ENCODE results near the gene ZNF319. TPM values are rescaled to one million over a fixed set of nuclear protein-coding genes. Genes with fewer than 3 reads are reported as not detected.
A peak's percentile ranks its signal among the peaks of the same experiment; 100 is the strongest.

The ZNF319 gene
- total and polyA plus RNA-seq, 2 of the 8 experiments (the other 6 are each of a cell fraction or from before 2014, with no cell fraction given): 3.3 to 5.5 TPM

- H3K9ac ChIP-seq (replicated peaks in 1 of 4; ENCODE audit: extremely low read depth in 1 of 4, low read depth in 3 of 4, low read length in 3 of 4): no peak overlapping the region
- no peaks in the 10 kb centered on the region for H3K79me1 ChIP-seq (ENCODE audit: low read depth, low read length)
- ChIA-PET CTCF (ENCODE audit: partially characterized antibody) (interaction anchor here (0.6 to 3.2 kb wide), 6 partner anchors 8 to 188 kb away, joined by 3 to 15 read pairs (median 5); a partner anchor contains a TSS), POLR2A (ENCODE audit: partially characterized antibody) (interaction anchor here (3.1 kb wide), 1 partner anchor 8 kb away, joined by 10 read pairs; the partner anchor contains the start of gene CNGB1)
- H3K36me3 ChIP-seq (ENCODE audit: control insufficient read depth in 2 of 4, insufficient read depth in 4 of 4, low read length in 3 of 4): no peaks in the 10 kb centered on the region
- H3K14ac ChIP-seq (ENCODE audit: insufficient read length): no peak overlapping the region
- no peak overlapping the region for H4K5ac ChIP-seq (ENCODE audit: insufficient read length, low read depth, low read length)
- DNase-seq (ENCODE audit: low read depth in 1 of 2, low spot score in 2 of 2) (no peak), FAIRE-seq (no peak)
- no peaks in the 10 kb centered on the region for H3K9me3 ChIP-seq (ENCODE audit: insufficient read depth in 2 of 2, low read depth in 1 of 2, low read length in 1 of 2)
- no peak overlapping the region for H3K23ac ChIP-seq (ENCODE audit: insufficient read length)
- H2BK20ac ChIP-seq (ENCODE audit: low read length): no peak overlapping the region
- H3K27ac ChIP-seq (ENCODE audit: low read depth, low read length): no peak overlapping the region
- H2BK5ac ChIP-seq (ENCODE audit: low read depth, low read length): no peak overlapping the region
- no peak overlapping the region for H2BK12ac ChIP-seq (ENCODE audit: low read depth, low read length)
- no peak overlapping the region for H3K18ac ChIP-seq (ENCODE audit: extremely low read depth, low read length)
- H3K79me2 ChIP-seq (ENCODE audit: control insufficient read depth in 1 of 2, insufficient read depth in 2 of 2, low read length in 2 of 2): no peaks in the 10 kb centered on the region
- H2BK15ac ChIP-seq (ENCODE audit: low read length): no peak overlapping the region
- no peak overlapping the region for H2AFZ ChIP-seq (ENCODE audit: low read length)
- no peak overlapping the region for H3K56ac ChIP-seq (replicated peaks; ENCODE audit: insufficient read length, low read depth, low read length)
- H4K8ac ChIP-seq (ENCODE audit: extremely low read depth, insufficient read depth, low read length): peak overlapping the region; percentile 29; the same call in 1 of the 2 replicates
- no peak overlapping the region for H2BK120ac ChIP-seq (replicated peaks; ENCODE audit: low read depth, low read length)
- 89% methylated on average over 8 of the region's 10 CpGs; no CpG with 5 or more reads in 1 of the 2 experiments for WGBS, 2 experiments (ENCODE audit: extremely low coverage in 1 of 2, insufficient coverage in 1 of 2, insufficient read length in 1 of 2, insufficient replicate concordance in 2 of 2, low coverage in 1 of 2, low lambda C conversion rate in 2 of 2, missing lambda C conversion rate in 1 of 2)
- no peaks in the 10 kb centered on the region for H4K20me1 ChIP-seq (replicated peaks in 1 of 2; ENCODE audit: control insufficient read depth in 1 of 2, insufficient read depth in 2 of 2, low read length in 2 of 2)
- no peaks in the 10 kb centered on the region for H3K27me3 ChIP-seq (replicated peaks in 1 of 4; ENCODE audit: control insufficient read depth in 3 of 4, extremely low read depth in 1 of 4, insufficient read depth in 3 of 4, low read length in 3 of 4)
- H3K4me1 ChIP-seq (replicated peaks in 1 of 4; ENCODE audit: control insufficient read depth in 3 of 4, insufficient read depth in 4 of 4, low read length in 3 of 4): no peaks in the 10 kb centered on the region; a peak in 1 of 7 replicates
- no peak overlapping the region for H3K4ac ChIP-seq (replicated peaks; ENCODE audit: insufficient read length, low read depth, low read length)
- no peak overlapping the region for H4K91ac ChIP-seq (replicated peaks; ENCODE audit: insufficient read length, low read length)
- no peak overlapping the region for H3K4me2 ChIP-seq (ENCODE audit: insufficient read depth in 1 of 2, low read depth in 2 of 2, low read length in 2 of 2)
- H3K23me2 ChIP-seq (ENCODE audit: low read depth, low read length): no peaks in the 10 kb centered on the region
- H3K4me3 ChIP-seq (ENCODE audit: extremely low read depth in 1 of 4, insufficient read depth in 2 of 4, low read depth in 3 of 4, low read length in 4 of 4): no peak overlapping the region
- no peak overlapping the region for H2AK5ac ChIP-seq (ENCODE audit: low read depth, low read length)
- TF ChIP-seq KDM1A (IDR thresholded peaks at IDR 0.05; ENCODE audit: borderline replicate concordance, low read length): peak; percentile 57; the same call in 1 of the 2 replicates
- TF ChIP-seq BACH1 (IDR thresholded peaks at IDR 0.05; ENCODE audit: low read length): no peak
Observed at GRCh38 chr16:57964157-57964700, 36.2 kb downstream of the ZNF319 start.
